ENCODE results near the gene DHX16.

DNA sequence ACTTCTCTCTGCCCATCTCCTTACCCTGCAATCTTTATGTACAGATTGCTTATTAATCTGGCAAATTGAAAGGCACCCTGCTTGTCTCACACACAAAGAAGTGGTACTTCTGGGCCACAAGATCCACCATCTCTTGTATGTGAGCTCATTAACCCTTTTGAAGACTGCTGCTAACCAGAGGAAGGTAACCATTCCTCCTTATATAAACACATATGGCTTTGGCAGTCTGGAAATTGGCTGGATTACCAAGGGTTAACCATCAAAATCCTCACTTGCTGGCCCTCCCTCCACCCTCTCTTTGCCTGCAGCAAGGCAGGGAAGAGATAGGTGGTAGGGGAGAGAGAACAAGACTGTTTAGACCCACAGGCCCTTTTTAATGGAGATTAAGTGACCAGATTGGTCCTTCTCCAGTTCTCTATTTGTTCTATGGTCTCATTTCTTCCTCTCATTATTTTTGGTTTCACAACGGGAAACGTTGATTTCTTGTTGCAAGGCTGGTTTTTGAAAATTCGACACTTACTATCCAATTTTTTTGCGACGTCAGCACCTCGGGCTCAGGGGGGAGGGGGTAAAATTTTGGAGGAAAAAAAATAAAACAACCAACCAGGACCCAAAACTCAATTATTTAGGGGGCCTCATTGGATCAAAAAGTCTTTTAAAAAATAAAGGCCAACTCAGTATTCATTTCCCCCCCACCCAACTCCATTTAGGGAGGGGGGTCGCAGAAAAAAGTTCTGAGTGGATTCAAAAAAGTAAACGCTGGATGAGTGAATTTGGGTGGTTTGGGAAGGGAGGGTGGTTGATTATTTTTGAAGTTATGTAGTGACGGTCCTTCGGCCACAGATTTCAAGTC is 56.6 kb downstream of the DHX16 start:
- no peak for TF ChIP-seq EZH2 (IDR thresholded peaks at IDR 0.05; ENCODE audit: insufficient read depth, poor library complexity, severe bottlenecking)
- TF ChIP-seq EZH2phosphoT487 (IDR thresholded peaks at IDR 0.05; ENCODE audit: insufficient read depth, low read depth): no peak
